HG03060 (cell line): ENCODE data around the gene WDR81.
"Not testable (repeated sequence)": the region's sequence is repeated elsewhere in the genome, so short reads cannot be mapped to it uniquely, and the experiment has no call there.

Source experiments
- ATAC-seq: cut with Tn5 transposase; IDR thresholded peaks from one replicate; pipeline ENCODE4 v1.9.1; 2021; ENCODE audit warnings: low read depth, moderate number of reproducible peaks; ENCODE audit not compliant: unreplicated experiment

Gene WDR81

GRCh38 chr17:1729966-1730325 is 5.4 kb downstream of the WDR81 start:
- no peak for ATAC-seq

DNA sequence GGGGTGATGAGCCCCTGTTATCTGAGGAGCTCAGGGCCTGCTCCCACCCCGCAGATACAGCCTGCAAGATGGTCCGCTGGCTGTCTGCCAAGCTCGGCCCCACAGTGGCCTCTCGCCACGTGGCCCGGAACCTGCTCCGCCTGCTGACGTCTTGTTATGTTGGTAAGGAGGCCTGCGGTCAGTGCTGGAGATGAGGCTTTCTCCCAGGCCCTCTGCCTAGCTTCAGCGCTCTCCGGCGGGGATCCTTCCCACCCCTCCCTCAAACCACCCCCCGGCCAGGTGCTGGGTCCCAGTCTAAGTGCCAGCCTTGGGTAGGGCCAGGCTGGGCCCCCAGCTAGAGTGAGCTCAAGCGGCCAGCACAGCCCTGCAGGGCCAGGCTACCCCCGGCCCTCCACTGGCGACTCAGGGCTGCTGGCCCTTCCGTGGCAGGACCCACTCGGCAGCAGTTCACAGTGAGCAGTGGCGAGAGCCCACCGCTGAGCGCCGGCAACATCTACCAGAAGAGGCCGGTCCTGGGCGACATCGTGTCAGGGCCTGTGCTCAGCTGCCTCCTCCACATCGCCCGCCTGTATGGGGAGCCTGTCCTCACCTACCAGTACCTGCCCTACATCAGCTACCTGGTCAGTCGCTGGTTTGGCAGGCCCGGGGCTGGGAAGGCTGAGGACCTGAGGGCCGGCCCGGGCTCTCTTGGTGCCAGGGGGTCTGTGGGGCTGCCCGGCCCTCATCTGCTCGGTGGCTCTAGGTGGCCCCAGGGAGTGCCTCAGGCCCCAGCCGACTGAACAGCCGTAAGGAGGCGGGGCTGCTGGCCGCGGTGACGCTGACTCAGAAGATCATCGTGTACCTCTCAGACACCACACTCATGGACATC is 6.1 kb downstream of the WDR81 start:
- ATAC-seq = no peak

DNA sequence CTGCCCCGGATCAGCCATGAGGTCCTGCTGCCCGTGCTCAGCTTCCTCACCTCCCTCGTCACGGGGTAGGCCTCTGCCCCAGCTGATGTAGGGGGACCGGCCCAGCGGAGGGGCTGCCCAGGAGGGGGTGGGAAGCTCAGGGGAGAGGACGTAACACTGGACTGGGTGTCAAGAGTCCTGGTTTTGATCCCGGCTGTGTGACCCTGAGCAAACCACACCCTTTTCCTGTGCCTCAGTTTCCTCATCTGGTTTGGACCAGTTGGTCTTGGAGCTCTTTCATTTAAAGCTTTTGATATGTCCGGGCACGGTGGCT is 6.6 kb downstream of the WDR81 start:
- ATAC-seq = no peak

- no peak for ATAC-seq
These were observed 7.8 kb downstream of the WDR81 start for GRCh38 chr17:1732241-1732832.

DNA sequence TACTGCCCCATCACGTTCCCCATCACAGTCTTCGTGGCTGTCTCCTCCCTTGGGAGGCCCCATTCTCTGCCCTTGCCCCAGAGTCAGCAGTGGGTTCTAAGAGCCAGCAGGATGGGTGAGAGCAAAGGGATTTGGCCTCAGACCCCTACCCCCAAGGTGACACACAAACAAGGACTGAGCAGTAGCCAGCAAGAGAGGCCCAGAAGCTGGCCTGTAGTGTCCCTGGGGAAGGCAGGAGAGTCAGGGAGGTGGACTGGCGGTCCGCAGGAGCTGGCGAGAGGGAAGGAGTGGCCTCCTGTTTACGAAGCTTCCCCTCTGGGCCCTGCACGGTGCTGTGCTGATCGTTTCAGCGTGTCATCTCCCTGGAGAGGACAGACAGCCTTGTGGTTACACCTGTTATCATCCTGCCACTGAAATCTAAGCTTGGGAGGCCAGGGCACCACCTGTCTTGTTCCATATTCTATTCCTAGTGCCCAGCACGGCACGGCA is 8.4 kb downstream of the WDR81 start:
- ATAC-seq = no peak

GRCh38 chr17:1733759-1734158 is 9.3 kb downstream of the WDR81 start:
- ATAC-seq = no peak

GRCh38 chr17:1735418-1735817 is 10.9 kb downstream of the WDR81 start:
- no peak for ATAC-seq

- no peak for ATAC-seq
These were observed 11.4 kb downstream of the WDR81 start for GRCh38 chr17:1735834-1736347.

GRCh38 chr17:1736348-1737281 is 12.1 kb downstream of the WDR81 start:
- no peak for ATAC-seq

- ATAC-seq = no peak
These were observed 13.2 kb downstream of the WDR81 start for GRCh38 chr17:1737531-1738291.

- not testable (repeated sequence) for ATAC-seq
These were observed 17.4 kb downstream of the WDR81 start for GRCh38 chr17:1741899-1742298.

DNA sequence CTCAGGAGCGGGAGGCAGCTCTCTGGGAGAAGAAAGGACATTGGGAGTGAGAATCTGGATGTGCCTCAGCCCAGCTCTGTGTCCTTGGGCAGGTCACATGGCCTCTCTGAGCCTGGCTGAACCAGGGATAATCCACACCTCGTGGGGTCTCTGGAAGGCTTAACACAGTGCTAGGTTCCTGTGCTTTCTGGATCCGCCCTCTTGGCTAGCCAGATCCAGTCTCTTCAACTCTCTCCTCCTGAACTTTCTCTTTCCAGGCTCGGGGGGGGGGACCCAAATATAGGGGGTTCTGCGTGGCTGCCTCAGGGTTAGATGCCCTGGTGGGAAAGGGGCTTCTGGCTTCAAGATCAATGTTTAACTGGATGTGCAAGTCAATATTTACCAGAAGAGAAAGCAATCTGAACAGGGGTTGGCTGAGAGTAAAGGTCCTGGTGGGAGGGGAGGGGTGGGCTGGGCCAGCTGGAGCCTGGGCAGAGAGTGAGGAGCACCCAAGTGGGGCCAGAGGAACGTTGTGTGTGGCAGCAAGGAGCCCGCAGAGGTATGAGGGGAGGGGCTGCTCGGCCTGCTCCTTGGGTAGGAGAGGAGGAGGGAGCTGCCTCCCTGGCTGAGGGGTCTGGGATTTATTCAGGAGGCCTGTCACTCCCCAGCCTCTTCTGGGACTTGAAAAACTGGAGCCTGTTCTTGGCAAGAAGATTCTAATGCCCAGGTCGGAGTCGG is 18.0 kb downstream of the WDR81 start, which contains the start of gene SERPINF2:
Gene SERPINF2, plus strand, starts transcription at position 501 of the 717 bp plus-strand sequence. CDS start 2,125 bp downstream, outside the sequence.
- ATAC-seq = no peak

- no peak for ATAC-seq
These were observed 18.6 kb downstream of the WDR81 start for GRCh38 chr17:1743088-1743439.

GRCh38 chr17:1744551-1745512 is 20.3 kb downstream of the WDR81 start:
- ATAC-seq = no peak

DNA sequence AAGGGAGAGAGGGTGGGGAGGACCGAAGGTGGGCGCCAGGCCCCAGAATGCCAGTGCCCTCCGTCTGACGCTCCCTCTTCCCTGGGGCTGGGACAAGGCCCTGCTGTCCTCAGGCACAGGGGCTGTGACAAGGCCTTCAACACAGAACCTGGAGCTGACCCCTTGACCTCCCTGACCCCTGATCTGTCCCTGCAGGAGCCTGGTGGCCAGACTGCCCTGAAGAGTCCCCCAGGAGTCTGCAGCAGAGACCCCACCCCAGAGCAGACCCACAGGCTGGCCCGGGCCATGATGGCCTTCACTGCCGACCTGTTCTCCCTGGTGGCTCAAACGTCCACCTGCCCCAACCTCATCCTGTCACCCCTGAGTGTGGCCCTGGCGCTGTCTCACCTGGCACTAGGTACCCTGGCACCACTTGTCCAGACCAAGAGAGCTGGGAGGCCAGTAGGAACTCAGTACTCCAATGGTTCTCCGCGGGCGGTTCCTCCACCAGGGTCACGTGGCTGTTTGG is 21.1 kb downstream of the WDR81 start:
- ATAC-seq = no peak

DNA sequence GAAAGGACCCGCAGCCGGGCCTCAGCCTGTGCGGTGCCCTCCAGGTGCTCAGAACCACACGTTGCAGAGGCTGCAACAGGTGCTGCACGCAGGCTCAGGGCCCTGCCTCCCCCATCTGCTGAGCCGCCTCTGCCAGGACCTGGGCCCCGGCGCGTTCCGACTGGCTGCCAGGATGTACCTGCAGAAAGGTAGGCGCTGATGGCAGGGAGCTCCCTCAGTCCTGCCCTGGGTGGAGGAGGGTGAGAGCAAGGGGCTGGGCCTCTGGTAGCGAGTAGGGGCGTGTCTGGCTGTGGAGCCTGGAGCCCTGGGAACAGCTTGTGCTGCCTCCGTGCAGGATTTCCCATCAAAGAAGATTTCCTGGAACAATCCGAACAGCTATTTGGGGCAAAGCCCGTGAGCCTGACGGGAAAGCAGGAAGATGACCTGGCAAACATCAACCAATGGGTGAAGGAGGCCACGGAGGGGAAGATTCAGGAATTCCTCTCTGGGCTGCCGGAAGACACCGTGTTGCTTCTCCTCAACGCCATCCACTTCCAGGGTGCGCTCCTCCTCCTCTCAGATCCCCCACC is 22.6 kb downstream of the WDR81 start:
- ATAC-seq = no peak

DNA sequence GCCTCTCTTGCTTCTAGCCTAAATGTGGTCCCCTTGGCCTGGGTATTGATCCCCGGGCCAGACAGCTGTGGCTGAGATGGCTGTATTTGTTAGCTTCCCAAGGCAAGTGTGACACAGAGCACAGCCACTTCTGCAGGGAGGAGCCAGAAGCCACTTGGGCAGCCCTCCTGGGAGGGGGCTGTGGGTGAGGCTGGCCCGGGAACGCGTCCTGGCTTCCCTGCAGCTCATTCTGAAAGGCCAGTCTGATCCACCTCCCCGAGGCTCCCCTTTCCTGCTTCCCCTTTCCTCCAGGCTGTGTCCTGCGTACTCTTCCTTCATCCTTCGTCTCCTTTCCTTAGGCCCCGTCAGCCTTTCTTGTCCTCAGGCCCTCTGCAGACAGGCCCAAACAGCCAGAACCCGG is 26.1 kb downstream of the WDR81 start:
- ATAC-seq = no peak
